OCI-LY1 (cell line): ENCODE measurements around the gene METTL3.

ENCODE experiments used
- H2AFZ ChIP-seq: fragments of 200-600 bp; sonication (generic), shearing (Covaris generic); 2 replicates; pipeline ENCODE4 v1.6.0; 2014; ENCODE audit warnings: antibody characterized with exemption, mild to moderate bottlenecking, low read length
- H3F3A ChIP-seq: fragments of 200-600 bp; sonication (generic), shearing (Covaris generic); 2 replicates; pipeline ENCODE4 v1.6.0; 2014; ENCODE audit warnings: mild to moderate bottlenecking, antibody characterized with exemption, low read length, moderate library complexity; ENCODE audit not compliant: insufficient read depth
- H3K27ac ChIP-seq: fragments of 200-600 bp; sonication (generic); 2 replicates; pipeline ENCODE4 v1.5.1; 2014; ENCODE audit warnings: low read length, mixed run types, mild to moderate bottlenecking, low read depth; ENCODE audit not compliant: poor library complexity, severe bottlenecking
- H3K27me3 ChIP-seq: fragments of 200-600 bp; sonication (generic); 2 replicates; pipeline ENCODE4 v1.6.0; 2014; ENCODE audit warnings: antibody characterized with exemption, mild to moderate bottlenecking, low read length, moderate library complexity; ENCODE audit not compliant: insufficient read depth
- H3K36me3 ChIP-seq: fragments of 200-600 bp; sonication (generic); 2 replicates; pipeline ENCODE4 v1.6.1; 2014; ENCODE audit warnings: mild to moderate bottlenecking, antibody characterized with exemption, low read length, moderate library complexity, mixed read lengths; ENCODE audit not compliant: insufficient read depth
- H3K4me1 ChIP-seq: fragments of 200-600 bp; sonication (generic); 2 replicates; pipeline ENCODE4 v1.5.1; 2014; ENCODE audit warnings: mild to moderate bottlenecking, low read length, moderate library complexity; ENCODE audit not compliant: insufficient read depth, severe bottlenecking
- H3K4me2 ChIP-seq: fragments of 200-600 bp; sonication (generic), shearing (Covaris generic); 2 replicates; pipeline ENCODE4 v1.6.1; 2014; ENCODE audit warnings: low read length
- H3K4me3 ChIP-seq: fragments of 200-600 bp; sonication (generic); 2 replicates; pipeline ENCODE4 v1.5.1; 2014; ENCODE audit warnings: low read length, low read depth, mild to moderate bottlenecking, mixed read lengths; ENCODE audit not compliant: poor library complexity, severe bottlenecking
- H3K79me2 ChIP-seq: fragments of 200-600 bp; shearing (Covaris generic); 2 replicates; pipeline ENCODE4 v1.6.1; 2016; ENCODE audit warnings: mixed run types, low read length, mixed read lengths; ENCODE audit not compliant: insufficient read depth
- H3K9ac ChIP-seq: fragments of 200-600 bp; sonication (generic), shearing (Covaris generic); 2 replicates; pipeline ENCODE4 v1.6.1; 2014; ENCODE audit warnings: mild to moderate bottlenecking, low read length, mixed read lengths
- H3K9me2 ChIP-seq: fragments of 200-600 bp; sonication (generic), shearing (Covaris generic); 2 replicates; pipeline ENCODE4 v1.6.1; 2014; ENCODE audit warnings: low read depth, mild to moderate bottlenecking, low read length, mixed read lengths
- H3K9me3 ChIP-seq: fragments of 200-600 bp; shearing (Covaris generic); 2 replicates; pipeline ENCODE4 v1.6.1; 2014; ENCODE audit warnings: low read length, mixed read lengths
- H4K20me1 ChIP-seq: fragments of 200-600 bp; sonication (generic), shearing (Covaris generic); 2 replicates; pipeline ENCODE4 v1.6.0; 2016; ENCODE audit warnings: mild to moderate bottlenecking, low read length; ENCODE audit not compliant: insufficient read depth
- EZH2 ChIP-seq: fragments of 200-600 bp; sonication (generic), shearing (Covaris generic); IDR thresholded peaks from 2 replicates; pipeline ENCODE4 v1.8.0; 2017; ENCODE audit warnings: borderline replicate concordance, mixed run types, mild to moderate bottlenecking, antibody characterized with exemption, low read length, moderate library complexity, mixed read lengths
- TF ChIP-seq, protein P1 (sequence below): fragments of 200-600 bp; sonication (generic), shearing (Covaris generic); IDR thresholded peaks from 2 replicates; pipeline ENCODE4 v1.5.1; 2017; ENCODE audit warnings: mild to moderate bottlenecking, antibody characterized with exemption, low read length, moderate library complexity, mixed read lengths

METTL3 gene

DNA sequence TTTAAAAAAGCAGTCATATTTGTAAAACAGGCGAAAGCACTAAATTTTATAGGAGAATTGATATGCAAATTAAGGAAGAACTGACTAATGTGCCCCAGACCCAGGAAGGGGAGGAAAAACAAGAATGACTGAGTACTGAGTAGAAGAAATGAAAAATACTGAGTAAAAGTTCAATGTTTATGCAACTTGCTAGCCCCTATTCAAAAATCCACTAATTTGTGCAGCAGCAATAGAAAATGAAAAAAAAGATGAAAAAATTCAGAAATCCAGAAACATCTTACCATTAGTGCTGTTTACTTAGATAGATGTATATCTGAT is 61.3 kb downstream of the METTL3 start:
- Histone ChIP-seq H3K79me2 (peaks cover 90% of the 10 kb centered on the region), H3K9me2 (no peaks in the 10 kb centered on the region), H4K20me1 (peaks cover 6% of the 10 kb centered on the region), H3K36me3 (peaks cover 37% of the 10 kb centered on the region), H3K9ac (no peak overlapping the region), H3K4me1 (peaks cover 31% of the 10 kb centered on the region), H3K27ac (peak overlapping the region; percentile 4), H3K27me3 (no peaks in the 10 kb centered on the region), H3F3A (no peaks in the 10 kb centered on the region), H2AFZ (no peak overlapping the region), H3K4me3 (no peak overlapping the region), H3K9me3 (no peaks in the 10 kb centered on the region), H3K4me2 (no peak overlapping the region; the same call in 1 of the 2 replicates)
- TF ChIP-seq, protein P1, sequence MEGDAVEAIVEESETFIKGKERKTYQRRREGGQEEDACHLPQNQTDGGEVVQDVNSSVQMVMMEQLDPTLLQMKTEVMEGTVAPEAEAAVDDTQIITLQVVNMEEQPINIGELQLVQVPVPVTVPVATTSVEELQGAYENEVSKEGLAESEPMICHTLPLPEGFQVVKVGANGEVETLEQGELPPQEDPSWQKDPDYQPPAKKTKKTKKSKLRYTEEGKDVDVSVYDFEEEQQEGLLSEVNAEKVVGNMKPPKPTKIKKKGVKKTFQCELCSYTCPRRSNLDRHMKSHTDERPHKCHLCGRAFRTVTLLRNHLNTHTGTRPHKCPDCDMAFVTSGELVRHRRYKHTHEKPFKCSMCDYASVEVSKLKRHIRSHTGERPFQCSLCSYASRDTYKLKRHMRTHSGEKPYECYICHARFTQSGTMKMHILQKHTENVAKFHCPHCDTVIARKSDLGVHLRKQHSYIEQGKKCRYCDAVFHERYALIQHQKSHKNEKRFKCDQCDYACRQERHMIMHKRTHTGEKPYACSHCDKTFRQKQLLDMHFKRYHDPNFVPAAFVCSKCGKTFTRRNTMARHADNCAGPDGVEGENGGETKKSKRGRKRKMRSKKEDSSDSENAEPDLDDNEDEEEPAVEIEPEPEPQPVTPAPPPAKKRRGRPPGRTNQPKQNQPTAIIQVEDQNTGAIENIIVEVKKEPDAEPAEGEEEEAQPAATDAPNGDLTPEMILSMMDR: no peak
- no peak for TF ChIP-seq EZH2
